HG03025 (cell line): ENCODE data around the gene VCL.
"Not testable (repeated sequence)": the region's sequence is repeated elsewhere in the genome, so short reads cannot be mapped to it uniquely, and the experiment has no call there.

ENCODE experiments used
- ATAC-seq: cut with Tn5 transposase; IDR thresholded peaks from one replicate; pipeline ENCODE4 v1.9.1; 2021; ENCODE audit warnings: mild to moderate bottlenecking, moderate library complexity; ENCODE audit not compliant: unreplicated experiment, low FRiP score

The VCL gene

GRCh38 chr10:74139981-74140380 is 142.1 kb downstream of the VCL start:
- no peak for ATAC-seq

GRCh38 chr10:74140553-74140952 is 142.6 kb downstream of the VCL start:
- ATAC-seq: no peak

GRCh38 chr10:74145133-74145532 is 147.2 kb downstream of the VCL start:
- no peak for ATAC-seq

GRCh38 chr10:74146980-74147379 is 149.1 kb downstream of the VCL start:
- ATAC-seq: not testable (repeated sequence)

GRCh38 chr10:74150204-74150989 is 152.5 kb downstream of the VCL start, which contains the start of gene AP3M1:
TSS of gene AP3M1 (minus strand) at chr10:74150828. CDS start at chr10:74138379, 12,449 bp downstream.
- peak; percentile 14 for ATAC-seq

GRCh38 chr10:74150990-74151878 is 153.3 kb downstream of the VCL start, which contains the start of gene ADK:
TSS of gene ADK (plus strand) at chr10:74151221. CDS start at chr10:74151279, 58 bp downstream.
- ATAC-seq: peak; percentile 76

- ATAC-seq: no peak
Measured at GRCh38 chr10:74151879-74152722, 154.2 kb downstream of the VCL start.

GRCh38 chr10:74153123-74153522 is 155.2 kb downstream of the VCL start:
- ATAC-seq: no peak

GRCh38 chr10:74153676-74154075 is 155.8 kb downstream of the VCL start:
- ATAC-seq: no peak

GRCh38 chr10:74156919-74157289 is 159.0 kb downstream of the VCL start:
- peak; percentile 66 for ATAC-seq

- ATAC-seq: no peak
Measured at GRCh38 chr10:74160013-74160412, 162.1 kb downstream of the VCL start.

GRCh38 chr10:74163319-74164068 is 165.6 kb downstream of the VCL start:
- ATAC-seq: no peak

- ATAC-seq: no peak
Measured at GRCh38 chr10:74164716-74165529, 167.0 kb downstream of the VCL start.

GRCh38 chr10:74165530-74165901 is 167.6 kb downstream of the VCL start:
- ATAC-seq: no peak

GRCh38 chr10:74167443-74167842 is 169.5 kb downstream of the VCL start:
- no peak for ATAC-seq
